HEK293T (cell line): ENCODE data around the gene RNF175.

Experiments
- ARNT ChIP-seq: fragments of 450-650 bp; IDR thresholded peaks from 2 replicates; pipeline ENCODE4 v1.6.1; 2017; ENCODE audit warnings: mild to moderate bottlenecking
- CTBP1 ChIP-seq: fragments of 450-650 bp; IDR thresholded peaks from 2 replicates; pipeline ENCODE4 v1.6.1; 2016; ENCODE audit warnings: borderline replicate concordance
- ELF4 ChIP-seq: fragments of 450-650 bp; IDR thresholded peaks from 2 replicates; pipeline ENCODE4 v1.6.1; 2017; ENCODE audit warnings: antibody characterized with exemption
- FOXA1 ChIP-seq: fragments of 450-650 bp; IDR thresholded peaks from 2 replicates; pipeline ENCODE4 v1.6.1; 2016; ENCODE audit warnings: mild to moderate bottlenecking
- FOXK2 ChIP-seq: fragments of 450-650 bp; IDR thresholded peaks from 2 replicates; pipeline ENCODE4 v1.6.1; 2016; ENCODE audit warnings: mild to moderate bottlenecking
- FOXM1 ChIP-seq: fragments of 450-650 bp; IDR thresholded peaks from 2 replicates; pipeline ENCODE4 v1.6.1; 2017; ENCODE audit warnings: mild to moderate bottlenecking, borderline replicate concordance
- HDGF ChIP-seq: fragments of 450-650 bp; IDR thresholded peaks from 2 replicates; pipeline ENCODE4 v1.6.1; 2017; ENCODE audit warnings: antibody characterized with exemption, borderline replicate concordance
- L3MBTL2 ChIP-seq: fragments of 450-650 bp; conservative IDR thresholded peaks from 2 replicates; pipeline ENCODE4 v1.6.1; 2016; ENCODE audit warnings: mild to moderate bottlenecking
- LEF1 ChIP-seq: fragments of 450-650 bp; IDR thresholded peaks from 2 replicates; pipeline ENCODE4 v1.6.1; 2017; ENCODE audit warnings: mild to moderate bottlenecking, borderline replicate concordance
- NFRKB ChIP-seq: fragments of 450-650 bp; IDR thresholded peaks from 2 replicates; pipeline ENCODE4 v1.6.1; 2016; ENCODE audit warnings: mild to moderate bottlenecking, moderate library complexity
- SP1 ChIP-seq: fragments of 450-650 bp; IDR thresholded peaks from 2 replicates; pipeline ENCODE4 v1.6.1; 2017
- TARDBP ChIP-seq: fragments of 450-650 bp; IDR thresholded peaks from 2 replicates; pipeline ENCODE4 v1.6.1; 2016
- TF ChIP-seq, protein P1 (sequence below): fragments of 450-650 bp; IDR thresholded peaks from 2 replicates; pipeline ENCODE4 v1.6.1; 2016

DNA sequence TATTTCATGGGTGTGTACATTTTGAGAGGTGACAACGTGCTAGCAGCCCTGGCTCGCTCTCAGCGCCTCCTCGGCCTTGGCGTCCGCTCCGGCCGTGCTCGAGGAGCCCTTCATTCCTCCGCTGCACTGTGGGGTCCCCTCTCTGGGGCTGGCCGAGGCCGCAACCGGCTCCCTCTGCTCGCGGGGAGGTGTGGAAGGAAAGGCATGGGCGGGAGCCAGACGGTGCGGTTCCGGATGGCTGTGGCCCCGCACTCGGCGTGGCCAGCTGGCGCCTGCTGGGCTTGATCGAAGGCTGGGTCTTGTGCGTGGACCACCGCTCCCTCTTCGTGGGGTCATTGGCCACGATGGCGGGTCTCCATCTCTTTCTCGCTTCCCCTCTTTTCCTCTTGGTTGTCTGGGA, 46.2 kb upstream of the RNF175 start:
- TF ChIP-seq FOXA1 (no peak), ARNT (no peak), SP1 (no peak), LEF1 (no peak), HDGF (no peak), FOXM1 (no peak), ELF4 (no peak), TARDBP (no peak), FOXK2 (no peak), L3MBTL2 (no peak), NFRKB (no peak), CTBP1 (no peak)
- TF ChIP-seq, protein P1, sequence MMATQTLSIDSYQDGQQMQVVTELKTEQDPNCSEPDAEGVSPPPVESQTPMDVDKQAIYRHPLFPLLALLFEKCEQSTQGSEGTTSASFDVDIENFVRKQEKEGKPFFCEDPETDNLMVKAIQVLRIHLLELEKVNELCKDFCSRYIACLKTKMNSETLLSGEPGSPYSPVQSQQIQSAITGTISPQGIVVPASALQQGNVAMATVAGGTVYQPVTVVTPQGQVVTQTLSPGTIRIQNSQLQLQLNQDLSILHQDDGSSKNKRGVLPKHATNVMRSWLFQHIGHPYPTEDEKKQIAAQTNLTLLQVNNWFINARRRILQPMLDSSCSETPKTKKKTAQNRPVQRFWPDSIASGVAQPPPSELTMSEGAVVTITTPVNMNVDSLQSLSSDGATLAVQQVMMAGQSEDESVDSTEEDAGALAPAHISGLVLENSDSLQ, result no peak
